GM19452 (cell line): ENCODE results near the gene HTR3A.
"Not testable (repeated sequence)": the region's sequence is repeated elsewhere in the genome, so short reads cannot be mapped to it uniquely, and the experiment has no call there.

Experiments
- ATAC-seq: cut with Tn5 transposase; IDR thresholded peaks from one replicate; pipeline ENCODE4 v1.9.1; 2021; ENCODE audit not compliant: unreplicated experiment

The HTR3A gene

DNA sequence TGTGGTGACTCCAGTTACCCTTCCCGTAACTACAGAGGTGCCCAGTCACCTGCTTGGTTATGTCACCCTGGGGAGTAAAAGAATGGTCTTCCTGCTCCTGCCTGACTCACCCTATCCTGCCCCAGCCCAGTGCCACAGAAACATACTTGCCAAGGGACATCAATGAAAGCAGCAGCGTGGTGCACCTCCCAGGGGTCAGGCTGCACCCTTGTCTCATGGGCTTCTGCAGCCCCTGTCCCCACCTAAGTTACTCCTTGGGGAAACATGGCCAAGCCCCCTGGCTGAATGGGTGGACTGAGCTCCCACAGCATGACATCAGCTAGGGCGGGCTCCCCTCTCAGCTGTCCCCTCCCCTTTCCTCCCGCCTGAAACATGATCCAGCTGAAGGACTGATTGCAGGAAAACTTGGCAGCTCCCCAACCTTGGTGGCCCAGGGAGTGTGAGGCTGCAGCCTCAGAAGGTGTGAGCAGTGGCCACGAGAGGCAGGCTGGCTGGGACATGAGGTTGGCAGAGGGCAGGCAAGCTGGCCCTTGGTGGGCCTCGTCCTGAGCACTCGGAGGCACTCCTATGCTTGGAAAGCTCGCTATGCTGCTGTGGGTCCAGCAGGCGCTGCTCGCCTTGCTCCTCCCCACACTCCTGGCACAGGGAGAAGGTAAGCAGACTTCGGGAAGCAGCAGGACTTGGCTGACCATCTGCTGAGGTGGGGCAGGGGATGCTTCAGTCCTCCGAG, at the start of gene HTR3A:
Gene HTR3A, plus strand, starts transcription at position 368 of the 730 bp plus-strand sequence. Its CDS starts 218 bp downstream, at position 586.
- ATAC-seq = no peak

- no peak for ATAC-seq
These were observed 48.4 kb upstream of the HTR3A start for GRCh38 chr11:113926273-113927197.

DNA sequence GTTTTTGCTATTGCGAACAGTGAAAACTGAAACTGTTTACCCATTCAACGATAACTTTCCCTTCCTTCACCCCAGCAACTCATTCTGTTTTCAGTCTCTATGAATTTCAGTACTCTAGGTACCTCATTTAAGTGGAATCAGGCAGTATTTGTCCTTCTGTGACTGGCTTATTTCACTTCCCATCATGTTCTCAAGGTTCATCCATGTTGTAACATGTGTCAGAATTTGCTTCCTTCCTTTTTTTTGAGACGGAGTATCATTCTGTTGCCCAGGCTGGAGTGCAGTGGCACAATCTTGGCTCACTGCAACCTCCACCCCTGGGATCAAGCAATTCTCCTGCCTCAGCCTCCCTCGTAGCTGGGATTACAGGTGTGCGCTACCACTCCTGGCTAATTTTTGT, 46.6 kb upstream of the HTR3A start:
- ATAC-seq = no peak

DNA sequence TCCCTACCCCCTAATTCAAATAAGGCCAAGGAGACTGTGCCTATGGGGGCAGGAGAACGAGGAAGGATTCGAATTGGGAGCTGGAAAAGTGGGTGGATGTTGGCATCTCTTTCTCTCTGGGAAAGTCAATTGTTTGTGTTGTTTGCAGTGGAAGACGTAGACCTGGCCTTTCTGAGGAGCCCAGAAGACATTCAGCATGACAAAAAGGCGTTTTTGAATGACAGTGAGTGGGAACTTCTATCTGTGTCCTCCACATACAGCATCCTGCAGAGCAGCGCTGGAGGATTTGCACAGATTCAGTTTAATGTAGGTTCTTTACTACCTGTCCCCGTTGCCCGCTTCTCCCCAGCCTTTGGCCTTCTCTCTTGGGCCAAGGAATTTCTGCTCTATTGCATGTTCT, 42.1 kb upstream of the HTR3A start:
- no peak for ATAC-seq

- ATAC-seq = not testable (repeated sequence)
These were observed 40.7 kb upstream of the HTR3A start for GRCh38 chr11:113934193-113934592.

DNA sequence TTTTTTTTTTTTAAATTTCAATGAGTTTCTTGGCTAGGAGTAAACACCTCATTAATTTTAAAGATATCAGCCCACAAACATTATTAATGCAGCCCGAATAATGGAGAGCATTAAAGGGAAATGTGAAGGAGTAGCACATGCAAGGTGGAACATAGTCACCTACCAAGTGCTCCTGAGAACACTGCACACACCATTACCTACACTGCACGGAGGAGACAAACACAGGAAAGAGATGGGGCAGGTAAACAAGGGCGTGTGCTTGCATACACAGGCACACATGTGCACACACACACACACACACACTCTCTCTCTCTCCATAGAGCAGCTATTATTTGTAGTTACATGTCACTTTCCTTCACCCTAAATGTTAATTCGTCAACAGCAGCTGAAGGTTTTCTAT, 40.1 kb upstream of the HTR3A start:
- no peak for ATAC-seq

GRCh38 chr11:113935858-113936257, 39.0 kb upstream of the HTR3A start:
- no peak for ATAC-seq

DNA sequence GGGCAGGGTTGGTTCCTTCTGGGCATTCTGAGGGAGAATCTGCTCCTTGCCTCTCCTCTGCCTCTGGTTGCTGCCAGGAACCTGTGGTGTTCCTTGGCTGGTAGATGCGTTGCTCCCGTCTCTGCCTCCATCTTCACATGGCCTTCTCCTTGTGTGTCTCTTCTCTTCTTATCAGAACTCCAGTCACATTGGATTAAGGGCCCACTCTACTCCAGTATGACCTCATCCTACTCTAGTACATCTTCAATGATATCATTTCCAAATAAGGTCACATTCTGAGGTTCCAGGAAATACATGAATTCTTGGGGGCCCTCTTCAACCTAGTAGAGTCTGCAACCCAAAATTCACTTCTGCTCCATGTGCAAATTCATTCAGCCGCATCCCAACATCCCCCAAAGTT, 37.0 kb upstream of the HTR3A start:
- no peak for ATAC-seq

DNA sequence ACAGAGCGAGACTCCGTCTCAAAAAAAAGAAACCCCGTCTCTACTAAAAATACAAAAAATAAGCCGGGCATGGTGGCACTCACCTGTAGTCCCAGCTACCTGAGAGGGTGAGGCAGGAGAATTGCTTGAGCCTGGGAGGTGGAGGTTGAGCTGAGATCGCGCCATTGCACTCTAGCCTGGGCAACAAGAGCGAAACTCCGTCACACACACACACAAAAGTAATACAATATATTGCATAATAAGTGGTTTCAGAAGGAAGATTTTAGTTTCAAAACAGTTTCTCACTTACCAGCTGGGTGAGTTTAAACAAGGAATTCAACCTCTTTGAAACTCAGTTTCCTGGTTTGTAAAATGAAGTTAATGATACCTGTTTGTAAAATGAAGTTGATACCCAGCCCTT, 32.7 kb upstream of the HTR3A start:
- ATAC-seq = no peak

DNA sequence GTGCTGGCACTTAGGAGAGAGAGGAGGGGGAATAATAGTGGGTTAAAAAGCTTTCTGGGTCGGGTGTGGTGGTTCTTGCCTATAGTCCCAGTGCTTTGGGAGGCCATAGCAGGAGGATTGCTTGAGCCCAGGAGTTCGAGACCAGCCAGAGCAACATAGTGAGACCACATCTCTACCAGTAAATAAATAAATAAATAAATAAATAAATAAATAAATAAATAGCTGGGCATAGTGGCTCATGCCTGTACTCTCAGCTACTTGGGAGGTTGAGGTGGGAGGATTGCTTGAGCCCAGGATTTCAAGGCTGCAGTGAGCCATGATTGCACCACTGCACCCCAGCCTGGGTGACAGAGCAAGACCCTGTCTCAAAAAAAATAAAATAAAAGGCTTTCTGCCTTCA, 28.7 kb upstream of the HTR3A start:
- ATAC-seq = not testable (repeated sequence)

- ATAC-seq = no peak
These were observed 26.9 kb upstream of the HTR3A start for GRCh38 chr11:113947994-113948393.

- ATAC-seq = no peak
These were observed 25.0 kb upstream of the HTR3A start for GRCh38 chr11:113949891-113950290.

GRCh38 chr11:113951537-113951936, 23.4 kb upstream of the HTR3A start:
- ATAC-seq = no peak

DNA sequence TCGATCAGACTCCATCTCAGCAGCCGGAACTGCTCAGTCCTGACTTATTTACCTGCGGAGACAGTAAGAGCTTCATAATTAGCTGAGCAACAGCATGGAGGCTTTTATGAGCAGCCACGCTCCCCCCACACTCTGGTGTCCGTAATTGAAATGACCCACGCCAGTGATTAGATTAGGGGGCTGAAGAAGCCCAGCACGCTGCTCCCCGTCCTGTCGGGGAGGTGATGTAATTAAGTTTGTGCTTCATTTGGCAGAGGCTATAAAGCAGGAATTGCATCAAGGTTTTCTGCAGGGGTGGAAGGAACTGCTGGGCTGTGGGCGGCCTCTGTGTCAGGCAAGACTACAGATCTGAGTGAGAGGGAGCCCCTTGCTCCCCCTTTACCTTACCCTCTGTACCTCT, 22.8 kb upstream of the HTR3A start:
- ATAC-seq = no peak

DNA sequence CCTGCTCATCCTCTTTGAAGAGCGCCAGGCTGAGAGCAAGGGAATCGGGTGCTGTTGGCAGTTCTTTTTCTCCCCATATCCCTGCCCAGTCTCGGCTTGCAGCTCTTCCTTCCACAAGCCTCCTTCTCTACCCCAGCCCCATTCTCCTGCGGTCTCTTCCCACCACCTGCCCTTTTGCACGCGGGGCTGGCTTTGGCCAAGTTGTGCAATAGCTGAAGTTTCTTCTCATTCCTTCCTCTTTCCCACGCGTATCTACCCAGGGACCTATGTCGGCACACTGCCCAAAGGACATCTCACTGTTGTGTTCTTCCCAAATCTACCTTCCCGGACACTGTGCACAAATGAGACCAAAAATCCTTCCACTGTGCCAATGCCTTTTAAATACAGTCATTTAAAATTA, 22.3 kb upstream of the HTR3A start:
- ATAC-seq = no peak

DNA sequence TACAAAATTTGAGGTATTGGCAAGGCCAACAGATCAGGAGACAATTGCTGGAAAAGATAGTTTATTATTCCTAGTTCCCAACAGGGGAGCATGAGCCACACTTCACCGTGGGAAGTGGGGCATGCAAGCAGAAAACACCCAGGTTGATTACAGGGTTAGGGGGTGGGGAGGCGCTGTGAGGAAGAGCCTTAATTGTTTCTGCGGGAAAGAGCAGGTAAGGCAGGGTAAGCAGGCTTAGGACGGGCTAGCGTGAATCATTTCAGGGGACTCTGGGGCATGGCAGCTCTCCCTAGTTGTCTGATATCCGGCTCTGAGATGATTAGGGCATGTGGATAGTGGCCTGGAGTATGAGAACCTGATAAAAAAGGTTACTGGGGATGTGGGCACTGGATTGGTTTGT, 20.7 kb upstream of the HTR3A start:
- ATAC-seq = no peak

DNA sequence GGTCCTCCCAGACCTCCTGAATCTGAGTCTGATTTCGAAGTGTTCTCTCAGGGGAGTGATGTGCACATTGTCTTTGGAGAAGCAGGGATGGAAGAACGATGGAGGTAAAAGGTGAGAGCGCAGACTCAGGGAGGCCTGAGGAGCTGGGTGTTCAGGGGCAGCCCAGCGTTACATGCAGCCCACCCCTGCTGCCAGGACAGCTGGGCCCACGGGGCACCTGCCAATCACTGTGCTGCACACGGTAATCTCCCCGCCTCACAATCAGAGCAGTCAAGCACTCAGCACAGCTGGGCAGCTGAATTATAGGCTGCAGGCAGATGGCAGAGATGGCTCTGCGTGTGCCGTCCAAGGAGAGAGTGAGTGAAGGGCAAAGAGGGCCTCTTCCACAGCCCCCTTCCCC, 17.9 kb upstream of the HTR3A start:
- ATAC-seq = no peak

DNA sequence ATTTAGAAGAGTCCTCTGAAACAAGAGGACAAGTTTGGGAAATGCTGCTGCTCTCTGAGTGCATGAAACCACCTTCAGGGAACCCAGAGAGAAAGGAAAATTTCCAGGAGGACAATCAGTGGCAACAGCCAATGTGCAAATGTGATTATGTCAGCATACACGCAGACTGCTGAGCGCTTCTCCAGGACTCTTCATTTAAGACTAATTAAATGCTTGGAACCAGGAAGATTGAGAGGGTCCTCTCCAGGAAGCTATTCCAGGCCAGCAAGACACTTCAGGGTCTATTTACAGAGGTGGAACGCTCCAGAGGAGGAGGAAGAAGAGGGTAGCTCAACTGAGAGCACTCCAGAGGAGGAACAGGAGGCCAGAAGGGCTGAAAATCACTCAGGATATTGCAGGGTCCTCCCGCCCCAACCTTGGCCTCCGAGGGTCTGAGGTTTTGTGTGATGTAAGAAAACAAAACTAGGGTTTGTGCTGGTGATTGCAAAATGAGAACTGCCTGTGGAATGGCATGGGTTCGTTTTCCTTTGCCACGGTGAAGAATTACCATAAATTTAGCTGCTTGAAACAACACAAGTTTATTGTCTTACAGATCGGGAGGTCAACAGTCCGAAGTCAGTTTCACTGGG, 14.1 kb upstream of the HTR3A start:
- no peak for ATAC-seq

DNA sequence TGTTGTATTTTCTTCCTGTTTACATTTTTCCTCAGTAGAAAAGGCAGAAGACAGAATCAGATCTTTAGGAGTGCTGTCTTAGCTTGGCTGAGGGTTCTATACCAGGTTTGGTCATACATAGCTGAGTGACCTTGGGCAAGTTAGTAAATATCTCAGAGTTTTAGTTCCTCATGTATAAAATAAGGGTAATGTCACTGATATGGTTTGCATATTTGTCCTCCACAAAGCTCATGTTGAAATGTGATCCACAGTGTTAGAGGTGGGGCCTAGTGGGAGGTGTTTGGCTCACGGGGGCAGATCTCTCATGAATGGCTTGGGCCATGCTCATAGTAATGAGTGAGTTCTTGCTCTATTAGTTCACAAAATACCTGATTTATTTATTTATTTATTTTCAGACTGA, 7.5 kb upstream of the HTR3A start:
- ATAC-seq = no peak

- no peak for ATAC-seq
These were observed 3.3 kb upstream of the HTR3A start for GRCh38 chr11:113971506-113972195.

DNA sequence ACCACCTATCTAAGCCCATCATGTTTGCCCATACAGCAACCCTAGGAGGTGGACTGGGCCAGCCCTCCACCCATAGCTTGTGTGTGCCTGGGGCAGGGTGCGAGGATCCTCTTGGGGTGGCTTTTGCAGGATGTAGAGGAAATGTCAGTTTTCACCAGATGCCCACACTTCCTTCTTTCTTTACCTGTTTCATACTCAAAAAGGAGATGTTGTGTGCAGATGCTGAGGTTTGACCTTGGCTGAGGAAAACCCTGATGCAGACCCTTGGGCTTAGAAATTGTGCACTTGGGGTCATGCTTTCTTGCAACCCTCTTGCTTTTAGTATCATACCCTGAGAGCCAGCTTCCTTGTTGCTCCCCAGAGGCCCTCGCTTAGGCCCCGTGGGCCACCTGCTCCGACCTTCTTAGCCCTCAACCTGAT, 2.2 kb downstream of the HTR3A start:
- ATAC-seq = peak; percentile 63
